Ovary (tissue), 3 donors: ENCODE measurements around the gene EVX1.

Experiments
- EP300 ChIP-seq: sonication (generic); formaldehyde crosslinking; IDR thresholded peaks from one replicate; pipeline ENCODE4 v1.6.1; 2017; ENCODE audit warnings: antibody characterized with exemption
- TF ChIP-seq, protein P1 (sequence below), 3 donors: fragments of 450-650 bp in 2 of 3; fragments of 200-600 bp in 1 of 3; IDR thresholded peaks; one replicate each; pipeline versions ENCODE4 v1.5.1 to v1.8.0; 2016 to 2022; ENCODE audit warnings: antibody characterized with exemption in 3 of 3, mild to moderate bottlenecking in 1 of 3
- donor health status: DM: no; HTN: no; CAD: no.

- no peak for TF ChIP-seq EP300
- TF ChIP-seq, protein P1, sequence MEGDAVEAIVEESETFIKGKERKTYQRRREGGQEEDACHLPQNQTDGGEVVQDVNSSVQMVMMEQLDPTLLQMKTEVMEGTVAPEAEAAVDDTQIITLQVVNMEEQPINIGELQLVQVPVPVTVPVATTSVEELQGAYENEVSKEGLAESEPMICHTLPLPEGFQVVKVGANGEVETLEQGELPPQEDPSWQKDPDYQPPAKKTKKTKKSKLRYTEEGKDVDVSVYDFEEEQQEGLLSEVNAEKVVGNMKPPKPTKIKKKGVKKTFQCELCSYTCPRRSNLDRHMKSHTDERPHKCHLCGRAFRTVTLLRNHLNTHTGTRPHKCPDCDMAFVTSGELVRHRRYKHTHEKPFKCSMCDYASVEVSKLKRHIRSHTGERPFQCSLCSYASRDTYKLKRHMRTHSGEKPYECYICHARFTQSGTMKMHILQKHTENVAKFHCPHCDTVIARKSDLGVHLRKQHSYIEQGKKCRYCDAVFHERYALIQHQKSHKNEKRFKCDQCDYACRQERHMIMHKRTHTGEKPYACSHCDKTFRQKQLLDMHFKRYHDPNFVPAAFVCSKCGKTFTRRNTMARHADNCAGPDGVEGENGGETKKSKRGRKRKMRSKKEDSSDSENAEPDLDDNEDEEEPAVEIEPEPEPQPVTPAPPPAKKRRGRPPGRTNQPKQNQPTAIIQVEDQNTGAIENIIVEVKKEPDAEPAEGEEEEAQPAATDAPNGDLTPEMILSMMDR (IDR thresholded peaks at IDR 0.05) = no peak
Measured at GRCh38 chr7:27251136-27251651, 8.6 kb downstream of the EVX1 start.
